Vagina (tissue), 2 donors: Measurements from ENCODE around the gene MCM3AP. TPM values are rescaled to one million over a fixed set of nuclear protein-coding genes. Genes with fewer than 3 reads are reported as not detected.

Experiments used
- DNase-seq, 2 donors: peaks; one replicate each; pipeline ENCODE4 v3.0.0-alpha.2; 2017; ENCODE audit errors: extremely low spot score in 2 of 2
- H3K27ac ChIP-seq: fragments of 200-600 bp; sonication (generic); one replicate; pipeline ENCODE4 v1.5.1; 2019
- H3K27me3 ChIP-seq: fragments of 200-600 bp; sonication (generic); one replicate; pipeline ENCODE4 v1.5.1; 2019
- H3K36me3 ChIP-seq, 2 donors: fragments of 200-600 bp; sonication (generic); one replicate each; pipeline ENCODE4 v1.5.1; 2017 to 2019
- H3K4me1 ChIP-seq: fragments of 200-600 bp; sonication (generic); one replicate; pipeline ENCODE4 v1.5.1; 2019
- H3K4me3 ChIP-seq, 2 donors: fragments of 200-600 bp; sonication (generic); 1 replicate in 1 of 2; 2 replicates in 1 of 2; pipeline ENCODE4 v1.5.1; 2016 to 2019
- H3K9me3 ChIP-seq: fragments of 200-600 bp; sonication (generic); one replicate; pipeline ENCODE4 v1.5.1; 2019
- CTCF ChIP-seq, 3 experiments: fragments of 450-650 bp in 2 of 3; fragments of 200-600 bp in 1 of 3; sonication (generic) in 1 of 3; IDR thresholded peaks; one replicate each; pipeline ENCODE4 v1.5.1; 2017 to 2019; ENCODE audit warnings: antibody characterized with exemption in 3 of 3, mild to moderate bottlenecking in 2 of 3, moderate library complexity in 2 of 3
- POLR2A ChIP-seq, 2 donors: fragments of 450-650 bp; IDR thresholded peaks; one replicate each; pipeline ENCODE4 v1.6.1; 2017; ENCODE audit warnings: antibody characterized with exemption in 2 of 2, mild to moderate bottlenecking in 2 of 2, moderate library complexity in 2 of 2
- POLR2AphosphoS5 ChIP-seq, 2 donors: sonication (generic); formaldehyde crosslinking; IDR thresholded peaks; one replicate each; pipeline ENCODE4 v1.9.0; 2017; ENCODE audit warnings: antibody characterized with exemption in 2 of 2, mild to moderate bottlenecking in 2 of 2, low read depth in 1 of 2; ENCODE audit not compliant: insufficient read depth in 1 of 2
- intact Hi-C: fragments of 100-400 bp; cut with DNase I; formaldehyde crosslinking; loops from one replicate; pipeline ENCODE4 v1.15.1; 2023
- total RNA-seq: library from RNA; depleted of rRNA; stranded (reverse); fragments of >200 nt; gene quantifications from one replicate; pipeline ENCODE4 v1.2.3, GENCODE V29; 2016

MCM3AP gene
- total RNA-seq, 1 donor from 2014 or later, result 115 TPM

GRCh38 chr21:46285761-46286647 lies 593 bp upstream of the MCM3AP start, which contains the start of gene YBEY:
YBEY (plus strand) TSS chr21:46286342; CDS start chr21:46286914, 572 bp downstream.
- Histone ChIP-seq H3K9me3 (no peaks in the 10 kb centered on the region), H3K4me1 (peaks cover 62% of the 10 kb centered on the region), H3K4me3 (peak within 1 kb of the TSS; percentile 80 to 97), H3K27ac (peak within 1 kb of the TSS; percentile 92), H3K36me3 (peaks cover 0 to 14% of the 10 kb centered on the region in 2 donors), H3K27me3 (no peaks in the 10 kb centered on the region)
- no peak for DNase-seq
- TF ChIP-seq POLR2A (IDR thresholded peaks at IDR 0.05) (peak in 1 of 2 donors; percentile 48), POLR2AphosphoS5 (IDR thresholded peaks at IDR 0.05; ENCODE audit: insufficient read depth in 1 of 2, low read depth in 1 of 2) (peak in 1 of 2 donors; percentile 86), CTCF (IDR thresholded peaks at IDR 0.05) (peak in 2 of 3 experiments; percentile 14 to 26)
- intact Hi-C loops, result no loop called here

GRCh38 chr21:46284733-46285132 lies 678 bp downstream of the MCM3AP start:
- Histone ChIP-seq H3K27me3 (no peaks in the 10 kb centered on the region), H3K4me3 (peak overlapping the region in 1 of 2 donors; percentile 80), H3K9me3 (no peaks in the 10 kb centered on the region), H3K36me3 (peaks cover 0 to 18% of the 10 kb centered on the region in 2 donors), H3K4me1 (peaks cover 66% of the 10 kb centered on the region), H3K27ac (peak overlapping the region; percentile 92)
- intact Hi-C loops, result no loop called here
- no peak for DNase-seq
- TF ChIP-seq POLR2A (IDR thresholded peaks at IDR 0.05) (no peak), CTCF (IDR thresholded peaks at IDR 0.05) (no peak), POLR2AphosphoS5 (IDR thresholded peaks at IDR 0.05; ENCODE audit: insufficient read depth in 1 of 2, low read depth in 1 of 2) (no peak)

- intact Hi-C loops, result no loop called here
- Histone ChIP-seq H3K27ac (no peak overlapping the region), H3K4me3 (peak overlapping the region in 1 of 2 donors; percentile 0), H3K9me3 (no peaks in the 10 kb centered on the region), H3K4me1 (peaks cover 66% of the 10 kb centered on the region), H3K36me3 (peaks cover 0 to 23% of the 10 kb centered on the region in 2 donors), H3K27me3 (no peaks in the 10 kb centered on the region)
- DNase-seq, result no peak
- no peak for TF ChIP-seq POLR2AphosphoS5 (IDR thresholded peaks at IDR 0.05; ENCODE audit: insufficient read depth in 1 of 2, low read depth in 1 of 2)
- TF ChIP-seq CTCF (IDR thresholded peaks at IDR 0.05), result no peak
- no peak for TF ChIP-seq POLR2A (IDR thresholded peaks at IDR 0.05)
Observed at GRCh38 chr21:46284077-46284644, 1.2 kb downstream of the MCM3AP start.

GRCh38 chr21:46274797-46275390 lies 10.5 kb downstream of the MCM3AP start:
- Histone ChIP-seq H3K27ac (no peak overlapping the region), H3K36me3 (peaks cover 0 to 98% of the 10 kb centered on the region in 2 donors), H3K4me1 (no peaks in the 10 kb centered on the region), H3K4me3 (no peak overlapping the region), H3K27me3 (no peaks in the 10 kb centered on the region), H3K9me3 (no peaks in the 10 kb centered on the region)
- DNase-seq, result no peak
- TF ChIP-seq CTCF (IDR thresholded peaks at IDR 0.05), result no peak
- no peak for TF ChIP-seq POLR2A (IDR thresholded peaks at IDR 0.05)
- TF ChIP-seq POLR2AphosphoS5 (IDR thresholded peaks at IDR 0.05; ENCODE audit: insufficient read depth in 1 of 2, low read depth in 1 of 2), result no peak
- intact Hi-C loops, result no loop called here
